Measurements from ENCODE around the gene WBP4. TPM values are rescaled to one million over a fixed set of nuclear protein-coding genes. Genes with fewer than 3 reads are reported as not detected.
A peak's percentile ranks its signal among the peaks of the same experiment; 100 is the strongest.

Gene WBP4
- total RNA-seq, 1 experiment from 2014 or later = 14.5 TPM

DNA sequence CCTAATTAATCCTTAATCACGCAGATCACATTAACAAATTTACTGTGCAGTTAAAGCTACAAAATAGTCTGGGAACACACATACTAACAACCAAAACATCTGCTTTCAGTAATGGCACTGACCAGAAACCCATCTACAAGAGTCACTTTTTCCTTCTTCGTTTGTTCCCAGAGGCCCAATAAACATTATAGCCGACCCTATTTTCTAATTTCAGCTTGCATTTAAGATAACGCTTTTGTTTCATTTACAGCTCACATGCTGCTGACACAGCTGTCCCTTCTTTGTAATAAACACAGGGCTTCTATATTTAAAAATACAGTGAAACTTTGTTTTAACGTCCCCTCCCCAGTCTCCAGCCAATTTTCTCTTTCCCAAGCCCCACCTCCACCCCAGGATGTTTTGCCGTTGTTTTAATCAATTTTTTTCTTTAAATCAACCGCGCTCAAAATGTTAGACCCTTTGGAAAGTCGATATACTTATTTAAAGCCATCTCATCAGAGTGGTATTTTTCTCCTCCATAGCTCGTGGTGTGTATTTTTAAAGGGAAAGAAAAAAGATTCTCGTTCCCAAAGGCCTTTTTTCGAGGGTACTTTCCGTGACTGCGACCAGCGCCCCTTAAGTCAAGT lies 1.7 kb upstream of the WBP4 start:
- peak overlapping the region; percentile 69 to 70 for H3K4me3 ChIP-seq (replicated peaks in 1 of 2; ENCODE audit: low read depth in 1 of 2, low read length in 2 of 2)
- no peak for TF ChIP-seq SRF (IDR thresholded peaks at IDR 0.05; ENCODE audit: low read depth)
- no peak for TF ChIP-seq SIN3A (IDR thresholded peaks at IDR 0.05; ENCODE audit: low read depth)
- TF ChIP-seq CBX3 (IDR thresholded peaks at IDR 0.05; ENCODE audit: low read depth) = no peak
- no peak for TF ChIP-seq JUND (IDR thresholded peaks at IDR 0.05)
- TF ChIP-seq, protein P1, sequence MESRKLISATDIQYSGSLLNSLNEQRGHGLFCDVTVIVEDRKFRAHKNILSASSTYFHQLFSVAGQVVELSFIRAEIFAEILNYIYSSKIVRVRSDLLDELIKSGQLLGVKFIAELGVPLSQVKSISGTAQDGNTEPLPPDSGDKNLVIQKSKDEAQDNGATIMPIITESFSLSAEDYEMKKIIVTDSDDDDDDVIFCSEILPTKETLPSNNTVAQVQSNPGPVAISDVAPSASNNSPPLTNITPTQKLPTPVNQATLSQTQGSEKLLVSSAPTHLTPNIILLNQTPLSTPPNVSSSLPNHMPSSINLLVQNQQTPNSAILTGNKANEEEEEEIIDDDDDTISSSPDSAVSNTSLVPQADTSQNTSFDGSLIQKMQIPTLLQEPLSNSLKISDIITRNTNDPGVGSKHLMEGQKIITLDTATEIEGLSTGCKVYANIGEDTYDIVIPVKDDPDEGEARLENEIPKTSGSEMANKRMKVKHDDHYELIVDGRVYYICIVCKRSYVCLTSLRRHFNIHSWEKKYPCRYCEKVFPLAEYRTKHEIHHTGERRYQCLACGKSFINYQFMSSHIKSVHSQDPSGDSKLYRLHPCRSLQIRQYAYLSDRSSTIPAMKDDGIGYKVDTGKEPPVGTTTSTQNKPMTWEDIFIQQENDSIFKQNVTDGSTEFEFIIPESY (IDR thresholded peaks at IDR 0.05; ENCODE audit: extremely low read depth, insufficient replicate concordance, low read length) = no peak
- TF ChIP-seq, protein P2, sequence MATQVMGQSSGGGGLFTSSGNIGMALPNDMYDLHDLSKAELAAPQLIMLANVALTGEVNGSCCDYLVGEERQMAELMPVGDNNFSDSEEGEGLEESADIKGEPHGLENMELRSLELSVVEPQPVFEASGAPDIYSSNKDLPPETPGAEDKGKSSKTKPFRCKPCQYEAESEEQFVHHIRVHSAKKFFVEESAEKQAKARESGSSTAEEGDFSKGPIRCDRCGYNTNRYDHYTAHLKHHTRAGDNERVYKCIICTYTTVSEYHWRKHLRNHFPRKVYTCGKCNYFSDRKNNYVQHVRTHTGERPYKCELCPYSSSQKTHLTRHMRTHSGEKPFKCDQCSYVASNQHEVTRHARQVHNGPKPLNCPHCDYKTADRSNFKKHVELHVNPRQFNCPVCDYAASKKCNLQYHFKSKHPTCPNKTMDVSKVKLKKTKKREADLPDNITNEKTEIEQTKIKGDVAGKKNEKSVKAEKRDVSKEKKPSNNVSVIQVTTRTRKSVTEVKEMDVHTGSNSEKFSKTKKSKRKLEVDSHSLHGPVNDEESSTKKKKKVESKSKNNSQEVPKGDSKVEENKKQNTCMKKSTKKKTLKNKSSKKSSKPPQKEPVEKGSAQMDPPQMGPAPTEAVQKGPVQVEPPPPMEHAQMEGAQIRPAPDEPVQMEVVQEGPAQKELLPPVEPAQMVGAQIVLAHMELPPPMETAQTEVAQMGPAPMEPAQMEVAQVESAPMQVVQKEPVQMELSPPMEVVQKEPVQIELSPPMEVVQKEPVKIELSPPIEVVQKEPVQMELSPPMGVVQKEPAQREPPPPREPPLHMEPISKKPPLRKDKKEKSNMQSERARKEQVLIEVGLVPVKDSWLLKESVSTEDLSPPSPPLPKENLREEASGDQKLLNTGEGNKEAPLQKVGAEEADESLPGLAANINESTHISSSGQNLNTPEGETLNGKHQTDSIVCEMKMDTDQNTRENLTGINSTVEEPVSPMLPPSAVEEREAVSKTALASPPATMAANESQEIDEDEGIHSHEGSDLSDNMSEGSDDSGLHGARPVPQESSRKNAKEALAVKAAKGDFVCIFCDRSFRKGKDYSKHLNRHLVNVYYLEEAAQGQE (IDR thresholded peaks at IDR 0.05; ENCODE audit: low read depth) = no peak
- no peak for TF ChIP-seq RAD21 (IDR thresholded peaks at IDR 0.05; ENCODE audit: low read depth)
- no peak for TF ChIP-seq CEBPB (IDR thresholded peaks at IDR 0.05; ENCODE audit: low read depth)
- TF ChIP-seq, protein P3, sequence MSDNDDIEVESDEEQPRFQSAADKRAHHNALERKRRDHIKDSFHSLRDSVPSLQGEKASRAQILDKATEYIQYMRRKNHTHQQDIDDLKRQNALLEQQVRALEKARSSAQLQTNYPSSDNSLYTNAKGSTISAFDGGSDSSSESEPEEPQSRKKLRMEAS (IDR thresholded peaks at IDR 0.05) = no peak
- no peak for TF ChIP-seq ELF1 (IDR thresholded peaks at IDR 0.05; ENCODE audit: borderline replicate concordance, low read depth)
- no peak for TF ChIP-seq FOSL1 (IDR thresholded peaks at IDR 0.05; ENCODE audit: low read depth)
- no peak for TF ChIP-seq CTCF (IDR thresholded peaks at IDR 0.05 in 2 of 3, conservative IDR thresholded peaks at IDR 0.05 in 1 of 3; ENCODE audit: borderline replicate concordance in 1 of 3, insufficient read depth in 1 of 3, low read depth in 2 of 3, low read length in 2 of 3)
- no peak for TF ChIP-seq ZFX (IDR thresholded peaks at IDR 0.05)
- TF ChIP-seq EZH2phosphoT487 (IDR thresholded peaks at IDR 0.05; ENCODE audit: borderline replicate concordance) = no peak
- TF ChIP-seq POLR2A (IDR thresholded peaks at IDR 0.05; ENCODE audit: borderline replicate concordance, extremely low read depth, insufficient read depth, insufficient read length) = no peak
- no peak for TF ChIP-seq SP1 (IDR thresholded peaks at IDR 0.05; ENCODE audit: low read depth)
- no peak for TF ChIP-seq TCF7L2 (IDR thresholded peaks at IDR 0.05; ENCODE audit: borderline replicate concordance, extremely low read depth, insufficient read depth, insufficient read length)
- TF ChIP-seq ZNF274 (IDR thresholded peaks at IDR 0.05; ENCODE audit: low read depth, low read length) = no peak
- no peak for TF ChIP-seq YY1 (IDR thresholded peaks at IDR 0.05; ENCODE audit: extremely low read depth, insufficient replicate concordance, low read depth, low read length)
- no peak for TF ChIP-seq EGR1 (IDR thresholded peaks at IDR 0.05; ENCODE audit: low read depth)
- H3K36me3 ChIP-seq (ENCODE audit: control insufficient read depth in 1 of 2, insufficient read depth in 2 of 2, low read length in 2 of 2) = no peaks in the 10 kb centered on the region
- ChIA-PET POLR2A (interaction anchor here (0.9 kb wide), 1 partner anchor 92 kb away, joined by 3 read pairs; no protein-coding TSS in a partner anchor), RAD21 (ENCODE audit: low non-redundant PET in 1 of 2, low total read pairs in 2 of 2, uncharacterized antibody in 2 of 2, unreplicated experiment in 2 of 2) (no interaction called here), CTCF (no interaction called here)
- no peaks in the 10 kb centered on the region for H4K20me1 ChIP-seq (ENCODE audit: insufficient read depth)
- peak overlapping the region; percentile 74 for H3K9ac ChIP-seq (ENCODE audit: low read length)
- H3K27me3 ChIP-seq (ENCODE audit: insufficient read depth, low read length) = no peaks in the 10 kb centered on the region
- intact Hi-C loops (cut with micrococcal nuclease) = loop anchor here (2.0 to 10.0 kb wide), 4 partner anchors 73 to 1048 kb away; partner anchors contain the start of gene KBTBD6
- H3K9me3 ChIP-seq (ENCODE audit: control insufficient read depth in 1 of 2, insufficient read depth in 1 of 2, low read depth in 1 of 2, low read length in 2 of 2) = no peaks in the 10 kb centered on the region
- H3K4me2 ChIP-seq (ENCODE audit: low read length) = peak overlapping the region; percentile 88
- H3K4me1 ChIP-seq (ENCODE audit: control insufficient read depth in 1 of 2, insufficient read depth in 2 of 2, low read length in 2 of 2) = peaks cover 36 to 58% of the 10 kb centered on the region in 2 experiments
- H3K79me2 ChIP-seq (ENCODE audit: insufficient read depth, low read length) = peaks cover 67% of the 10 kb centered on the region
- TSS peak; percentile 53 for BruUV-seq (replicated peaks)
- peak overlapping the region; percentile 94 for H3K27ac ChIP-seq (ENCODE audit: low read depth, low read length)
- ATAC-seq = no peak
- no peak for DNase-seq (ENCODE audit: low read depth, low spot score)
- no peaks in the 10 kb centered on the region for H3K9me2 ChIP-seq (ENCODE audit: insufficient read depth)
- H2AFZ ChIP-seq (ENCODE audit: low read depth, low read length, poor library complexity, severe bottlenecking) = peak overlapping the region; percentile 7

Data from HCT116 (cell line).